Measurements from ENCODE around the gene ST3GAL6. TPM values are rescaled to one million over a fixed set of nuclear protein-coding genes. Genes with fewer than 3 reads are reported as not detected.
A peak's percentile ranks its signal among the peaks of the same experiment; 100 is the strongest.

Gene ST3GAL6
- total and polyA plus RNA-seq, 4 donors, result 17.3 to 79.7 (median 29.4) TPM

DNA sequence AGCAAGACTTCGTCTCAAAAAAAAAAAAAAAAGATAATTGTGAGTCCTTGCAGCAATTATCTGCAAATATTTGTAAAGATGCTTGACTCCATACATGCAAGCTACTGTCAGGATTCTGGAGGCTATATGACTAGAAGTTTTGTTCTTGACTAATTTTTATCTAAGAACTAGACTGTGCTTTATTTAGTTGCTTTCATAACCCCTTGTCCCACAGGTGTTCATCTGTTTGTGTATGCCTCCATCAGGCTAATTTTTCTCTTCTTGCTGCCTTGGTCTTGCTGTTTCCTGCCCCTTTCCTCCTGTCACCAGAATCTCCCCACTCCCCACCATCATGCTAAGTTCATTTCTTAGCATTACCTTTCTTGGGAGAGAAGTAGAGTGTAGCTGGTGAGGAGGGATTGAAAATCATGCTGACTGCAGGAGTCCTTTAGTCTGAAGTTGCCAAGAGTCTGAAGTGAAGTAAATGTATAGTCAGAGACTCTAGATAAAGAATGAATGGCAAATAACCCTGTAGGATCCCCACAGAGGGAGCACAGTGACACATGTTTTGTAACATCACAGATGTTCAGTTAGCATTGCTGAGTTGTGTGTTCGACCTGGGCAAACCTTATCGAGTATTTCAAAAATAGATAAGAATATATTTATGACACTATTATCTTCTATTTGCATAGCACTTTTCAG, 12.5 kb downstream of the ST3GAL6 start:
- no peak overlapping the region for H3K27ac ChIP-seq (ENCODE audit: low read depth in 1 of 2, low read length in 2 of 2)
- peaks cover 14 to 39% (median 31%) of the 10 kb centered on the region in 4 donors for H3K4me1 ChIP-seq (ENCODE audit: control insufficient read depth in 4 of 4, insufficient read depth in 4 of 4, low read length in 3 of 4)
- DNase-seq (ENCODE audit: low spot score), result no peak
- no peak overlapping the region for H3K4me3 ChIP-seq (ENCODE audit: low read depth in 1 of 3, low read length in 3 of 3)
- H3K36me3 ChIP-seq (ENCODE audit: control insufficient read depth in 4 of 4, insufficient read depth in 3 of 4, low read depth in 1 of 4, low read length in 3 of 4), result peaks cover 1 to 34% (median 7%) of the 10 kb centered on the region in 4 donors
- no peaks in the 10 kb centered on the region for H3K27me3 ChIP-seq (ENCODE audit: control insufficient read depth in 4 of 4, insufficient read depth in 4 of 4, low read length in 3 of 4)
- no peaks in the 10 kb centered on the region for H3K9me3 ChIP-seq (ENCODE audit: control insufficient read depth in 4 of 4, low read length in 3 of 4)
- H3K9ac ChIP-seq (ENCODE audit: low read depth in 1 of 2, low read length in 2 of 2), result no peak overlapping the region
- no peak for TF ChIP-seq EGR1 (IDR thresholded peaks at IDR 0.05; ENCODE audit: low read depth in 2 of 2)
- no peak for TF ChIP-seq FOXA1 (IDR thresholded peaks at IDR 0.05)
- TF ChIP-seq RAD21 (IDR thresholded peaks at IDR 0.05), result no peak
- TF ChIP-seq RXRA (IDR thresholded peaks at IDR 0.05), result no peak
- TF ChIP-seq TAF1 (conservative IDR thresholded peaks at IDR 0.05), result no peak
- TF ChIP-seq, protein P1, sequence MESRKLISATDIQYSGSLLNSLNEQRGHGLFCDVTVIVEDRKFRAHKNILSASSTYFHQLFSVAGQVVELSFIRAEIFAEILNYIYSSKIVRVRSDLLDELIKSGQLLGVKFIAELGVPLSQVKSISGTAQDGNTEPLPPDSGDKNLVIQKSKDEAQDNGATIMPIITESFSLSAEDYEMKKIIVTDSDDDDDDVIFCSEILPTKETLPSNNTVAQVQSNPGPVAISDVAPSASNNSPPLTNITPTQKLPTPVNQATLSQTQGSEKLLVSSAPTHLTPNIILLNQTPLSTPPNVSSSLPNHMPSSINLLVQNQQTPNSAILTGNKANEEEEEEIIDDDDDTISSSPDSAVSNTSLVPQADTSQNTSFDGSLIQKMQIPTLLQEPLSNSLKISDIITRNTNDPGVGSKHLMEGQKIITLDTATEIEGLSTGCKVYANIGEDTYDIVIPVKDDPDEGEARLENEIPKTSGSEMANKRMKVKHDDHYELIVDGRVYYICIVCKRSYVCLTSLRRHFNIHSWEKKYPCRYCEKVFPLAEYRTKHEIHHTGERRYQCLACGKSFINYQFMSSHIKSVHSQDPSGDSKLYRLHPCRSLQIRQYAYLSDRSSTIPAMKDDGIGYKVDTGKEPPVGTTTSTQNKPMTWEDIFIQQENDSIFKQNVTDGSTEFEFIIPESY (IDR thresholded peaks at IDR 0.05), result no peak
- TF ChIP-seq NR2F2 (IDR thresholded peaks at IDR 0.05), result no peak
- no peak for TF ChIP-seq JUND (IDR thresholded peaks at IDR 0.05)
- TF ChIP-seq YY1 (IDR thresholded peaks at IDR 0.05), result no peak
- TF ChIP-seq MAX (IDR thresholded peaks at IDR 0.05), result no peak
- no peak for TF ChIP-seq HNF4G (IDR thresholded peaks at IDR 0.05)
- TF ChIP-seq, protein P2, sequence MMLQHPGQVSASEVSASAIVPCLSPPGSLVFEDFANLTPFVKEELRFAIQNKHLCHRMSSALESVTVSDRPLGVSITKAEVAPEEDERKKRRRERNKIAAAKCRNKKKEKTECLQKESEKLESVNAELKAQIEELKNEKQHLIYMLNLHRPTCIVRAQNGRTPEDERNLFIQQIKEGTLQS (IDR thresholded peaks at IDR 0.05), result no peak
- no peak for TF ChIP-seq GABPA (IDR thresholded peaks at IDR 0.05 in 1 of 2, conservative IDR thresholded peaks at IDR 0.05 in 1 of 2)
- TF ChIP-seq, protein P3, sequence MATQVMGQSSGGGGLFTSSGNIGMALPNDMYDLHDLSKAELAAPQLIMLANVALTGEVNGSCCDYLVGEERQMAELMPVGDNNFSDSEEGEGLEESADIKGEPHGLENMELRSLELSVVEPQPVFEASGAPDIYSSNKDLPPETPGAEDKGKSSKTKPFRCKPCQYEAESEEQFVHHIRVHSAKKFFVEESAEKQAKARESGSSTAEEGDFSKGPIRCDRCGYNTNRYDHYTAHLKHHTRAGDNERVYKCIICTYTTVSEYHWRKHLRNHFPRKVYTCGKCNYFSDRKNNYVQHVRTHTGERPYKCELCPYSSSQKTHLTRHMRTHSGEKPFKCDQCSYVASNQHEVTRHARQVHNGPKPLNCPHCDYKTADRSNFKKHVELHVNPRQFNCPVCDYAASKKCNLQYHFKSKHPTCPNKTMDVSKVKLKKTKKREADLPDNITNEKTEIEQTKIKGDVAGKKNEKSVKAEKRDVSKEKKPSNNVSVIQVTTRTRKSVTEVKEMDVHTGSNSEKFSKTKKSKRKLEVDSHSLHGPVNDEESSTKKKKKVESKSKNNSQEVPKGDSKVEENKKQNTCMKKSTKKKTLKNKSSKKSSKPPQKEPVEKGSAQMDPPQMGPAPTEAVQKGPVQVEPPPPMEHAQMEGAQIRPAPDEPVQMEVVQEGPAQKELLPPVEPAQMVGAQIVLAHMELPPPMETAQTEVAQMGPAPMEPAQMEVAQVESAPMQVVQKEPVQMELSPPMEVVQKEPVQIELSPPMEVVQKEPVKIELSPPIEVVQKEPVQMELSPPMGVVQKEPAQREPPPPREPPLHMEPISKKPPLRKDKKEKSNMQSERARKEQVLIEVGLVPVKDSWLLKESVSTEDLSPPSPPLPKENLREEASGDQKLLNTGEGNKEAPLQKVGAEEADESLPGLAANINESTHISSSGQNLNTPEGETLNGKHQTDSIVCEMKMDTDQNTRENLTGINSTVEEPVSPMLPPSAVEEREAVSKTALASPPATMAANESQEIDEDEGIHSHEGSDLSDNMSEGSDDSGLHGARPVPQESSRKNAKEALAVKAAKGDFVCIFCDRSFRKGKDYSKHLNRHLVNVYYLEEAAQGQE (IDR thresholded peaks at IDR 0.05), result no peak
- WGBS, result 57% methylated on average over 3 of the region's 3 CpGs

- no peak for TF ChIP-seq FOXA1 (IDR thresholded peaks at IDR 0.05)
- TF ChIP-seq, protein P3 (IDR thresholded peaks at IDR 0.05), result no peak
- TF ChIP-seq RXRA (IDR thresholded peaks at IDR 0.05), result no peak
- TF ChIP-seq TAF1 (conservative IDR thresholded peaks at IDR 0.05), result no peak
- no peak for TF ChIP-seq RAD21 (IDR thresholded peaks at IDR 0.05)
- TF ChIP-seq YY1 (IDR thresholded peaks at IDR 0.05), result no peak
- TF ChIP-seq, protein P1 (IDR thresholded peaks at IDR 0.05), result no peak
- no peak for TF ChIP-seq HNF4G (IDR thresholded peaks at IDR 0.05)
- TF ChIP-seq GABPA (IDR thresholded peaks at IDR 0.05 in 1 of 2, conservative IDR thresholded peaks at IDR 0.05 in 1 of 2), result no peak
- TF ChIP-seq EGR1 (IDR thresholded peaks at IDR 0.05; ENCODE audit: low read depth in 2 of 2), result no peak
- no peak for TF ChIP-seq NR2F2 (IDR thresholded peaks at IDR 0.05)
- H3K9me3 ChIP-seq (ENCODE audit: control insufficient read depth in 4 of 4, low read length in 3 of 4), result no peaks in the 10 kb centered on the region
Measured at GRCh38 chr3:98776140-98776493, 13.0 kb downstream of the ST3GAL6 start.

More at GRCh38 chr3:98776140-98776493, 13.0 kb downstream of the ST3GAL6 start:
- Histone ChIP-seq H3K36me3 (ENCODE audit: control insufficient read depth in 4 of 4, insufficient read depth in 3 of 4, low read depth in 1 of 4, low read length in 3 of 4) (peaks cover 1 to 28% (median 7%) of the 10 kb centered on the region in 4 donors), H3K27me3 (ENCODE audit: control insufficient read depth in 4 of 4, insufficient read depth in 4 of 4, low read length in 3 of 4) (no peaks in the 10 kb centered on the region), H3K9ac (ENCODE audit: low read depth in 1 of 2, low read length in 2 of 2) (no peak overlapping the region), H3K27ac (ENCODE audit: low read depth in 1 of 2, low read length in 2 of 2) (peak overlapping the region; percentile 39 to 64), H3K4me1 (ENCODE audit: control insufficient read depth in 4 of 4, insufficient read depth in 4 of 4, low read length in 3 of 4) (peaks cover 14 to 37% (median 31%) of the 10 kb centered on the region in 4 donors), H3K4me3 (ENCODE audit: low read depth in 1 of 3, low read length in 3 of 3) (no peak overlapping the region)
- DNase-seq (ENCODE audit: low spot score), result no peak

All from liver (tissue), 9 donors.